Activated CD4-positive, alpha-beta T cell treated with anti-CD3 and anti-CD28 coated beads, Interleukin-2, Interleukin-6, amounts not matched to agents 100 ng/mL and 50 ng/mL, durations not matched to agents 16 hours and 8 hours (primary cell): Measurements from ENCODE around the gene MRPL38.

Experiments used
- DNase-seq: peaks from one replicate; pipeline ENCODE4 v3.0.0-alpha.2; 2020

Gene MRPL38

GRCh38 chr17:75850928-75851692, 53.6 kb downstream of the MRPL38 start:
- DNase-seq: no peak

- no peak for DNase-seq
Measured at GRCh38 chr17:75849724-75850123, 55.0 kb downstream of the MRPL38 start.

- no peak for DNase-seq
Measured at GRCh38 chr17:75849279-75849646, 55.4 kb downstream of the MRPL38 start.
